Adrenal gland (tissue), 12 donors: Measurements from ENCODE around the gene NOD2. TPM values are rescaled to one million over a fixed set of nuclear protein-coding genes. Genes with fewer than 3 reads are reported as not detected.

Experiments used
- DNase-seq, 7 donors: peaks; one replicate each; pipeline ENCODE4 v3.0.0-alpha.2; 2019 to 2020
- H3K27ac ChIP-seq, 5 donors: fragments of 200-600 bp; sonication (generic) in 4 of 5; 1 replicate in 3 of 5; 2 replicates in 2 of 5; pipeline versions ENCODE4 v1.5.1 to v1.8.0; 2016 to 2020; ENCODE audit warnings: mild to moderate bottlenecking in 1 of 5
- H3K27me3 ChIP-seq: fragments of 200-600 bp; 2 replicates; pipeline ENCODE4 v1.8.0; 2021
- H3K36me3 ChIP-seq, 2 donors: fragments of 200-600 bp; replicated peaks in 1 of 2; 1 replicate in 1 of 2; 2 replicates in 1 of 2; pipeline versions ENCODE4 v1.5.1 to v1.8.0; 2018 to 2022
- H3K4me1 ChIP-seq, 2 donors: fragments of 200-600 bp; replicated peaks in 1 of 2; 1 replicate in 1 of 2; 2 replicates in 1 of 2; pipeline versions ENCODE4 v1.5.1 to v1.8.0; 2018 to 2021
- H3K4me3 ChIP-seq, 4 donors: fragments of 200-600 bp; sonication (generic) in 3 of 4; one replicate each; pipeline ENCODE4 v1.5.1; 2016 to 2018
- H3K9me3 ChIP-seq, 3 donors: fragments of 200-600 bp; sonication (generic) in 1 of 3; replicated peaks in 1 of 3; 1 replicate in 2 of 3; 2 replicates in 1 of 3; pipeline versions ENCODE4 v1.5.1 to v1.8.0; 2016 to 2021
- POLR2A ChIP-seq, 2 donors: fragments of 450-650 bp; IDR thresholded peaks; one replicate each; pipeline ENCODE4 v1.6.1; 2017; ENCODE audit warnings: antibody characterized with exemption in 2 of 2, mild to moderate bottlenecking in 2 of 2, moderate library complexity in 1 of 2
- WGBS, 4 donors: extraction: QIAGEN DNeasy Blood & Tissue Kit in 2 of 4; methylation state at CpG; one replicate each; pipeline versions ENCODE4 v1.1.5 to v1.1.7; 2013 to 2017; 5-methylcytosine and 5-hydroxymethylcytosine counted together
- intact Hi-C, 2 donors: fragments of 100-400 bp; cut with DNase I; formaldehyde crosslinking; loops; one replicate each; pipeline versions ENCODE4 v1.14.1 to v1.15.0; 2022 to 2023
- polyA plus RNA-seq, 3 donors: library from polyadenylated mRNA; stranded (reverse); fragments of 200-250 nt in 2 of 3; fragments of 350-450 nt in 1 of 3; fragmentation: Illumina TruSeq in 1 of 3; extraction: RNeasy Lipid Tissue Mini Kit (QIAGEN cat#74804) in 1 of 3; gene quantifications; one replicate each; pipeline ENCODE4 v1.2.3, GENCODE V29; 2013 to 2014
- total RNA-seq, 9 donors: library from RNA; depleted of rRNA in 4 of 9; stranded (reverse); fragments of >200 nt in 4 of 9; fragments of 120-200 nt in 1 of 9; fragmentation: NEBNext Ultra II Directional in 1 of 9; extraction: Animal tissue kit (Norgen Biotek cat#: 25700) in 1 of 9; gene quantifications; one replicate each; pipeline versions ENCODE4 v1.1.0 to v1.2.4, GENCODE V29; 2013 to 2023
- TF ChIP-seq, protein P1 (sequence below), 6 experiments: fragments of 450-650 bp in 4 of 6; fragments of 200-600 bp in 2 of 6; sonication (generic) in 1 of 6; IDR thresholded peaks; 1 replicate in 5 of 6; 2 replicates in 1 of 6; pipeline versions ENCODE4 v1.5.1 to v1.8.0; 2016 to 2021; ENCODE audit warnings: antibody characterized with exemption in 6 of 6, mild to moderate bottlenecking in 2 of 6, moderate library complexity in 1 of 6
- donor health status: healthy with polysubstance abuse.
- donor health status: Bipolar disorder and iron deficiency.
- donor health status: DM: yes; HTN: yes; CAD: no.
- donor health status: DM: no; HTN: no; CAD: no.
- donor health status: DM: no; HTN: no; CAD: no.
- donor health status: DM: yes; HTN: yes; CAD: no.

NOD2 gene
- total and polyA plus RNA-seq, 12 donors: 0.12 to 3.7 (median 1.1) TPM

DNA sequence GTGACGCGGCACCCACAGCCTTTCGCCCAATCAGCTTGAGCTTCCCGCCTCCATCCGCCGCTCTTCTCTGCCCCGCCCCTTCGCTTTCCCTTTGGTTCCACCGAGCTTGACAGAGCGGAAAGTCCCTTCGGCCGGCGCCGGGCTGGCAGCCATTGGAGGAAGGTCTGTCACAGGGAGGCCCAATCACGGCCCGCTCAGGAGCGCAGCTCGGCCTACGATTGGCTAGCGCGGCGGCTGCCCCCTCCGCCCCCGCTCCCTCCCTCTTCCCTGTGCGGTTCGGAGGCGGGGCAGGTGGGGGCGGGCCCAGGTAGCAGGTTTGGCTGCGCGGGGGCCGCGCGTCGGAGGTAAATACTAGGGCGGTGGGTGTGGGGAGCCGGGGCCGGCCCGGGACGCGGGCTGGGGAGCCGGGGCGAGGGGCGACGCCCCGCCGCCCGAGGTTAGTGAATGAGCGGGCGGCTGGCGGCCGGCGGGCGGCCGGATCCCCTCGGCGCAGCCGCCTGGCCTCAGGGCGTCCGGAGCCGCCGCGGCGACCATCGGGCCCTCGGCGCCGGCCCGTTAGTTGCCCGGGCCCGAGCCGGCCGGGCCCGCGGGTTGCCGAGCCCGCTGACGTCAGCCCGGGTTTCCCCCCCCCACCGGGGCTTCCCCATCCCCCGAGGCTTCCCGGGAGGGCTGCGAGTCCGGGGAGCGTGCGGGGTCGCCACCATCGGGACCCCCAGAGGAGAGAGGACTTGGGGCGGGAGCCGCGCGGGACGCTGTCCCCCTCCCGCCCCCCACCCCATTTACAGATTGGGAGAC is 48.6 kb downstream of the NOD2 start, which contains the start of gene CYLD:
CYLD (plus strand) TSS at position 306 of the 795 bp plus-strand sequence. CDS start 7,613 bp downstream, outside the sequence.
- intact Hi-C loops: no loop called here
- Histone ChIP-seq H3K4me3 (peak within 1 kb of the TSS; percentile 81 to 92 (median 84)), H3K27me3 (no peaks in the 10 kb centered on the region), H3K27ac (peak within 1 kb of the TSS; percentile 66 to 98 (median 93)), H3K36me3 (no peaks in the 10 kb centered on the region), H3K9me3 (no peaks in the 10 kb centered on the region), H3K4me1 (peaks cover 18 to 41% of the 10 kb centered on the region in 2 donors)
- peak; percentile 100 for DNase-seq
- WGBS, 4 donors: 0 to 1% (median 0%) methylated on average over 1 to 93 of the region's 93 CpGs
- TF ChIP-seq POLR2A (IDR thresholded peaks at IDR 0.05): peak; percentile 68 to 86
- TF ChIP-seq, protein P1, sequence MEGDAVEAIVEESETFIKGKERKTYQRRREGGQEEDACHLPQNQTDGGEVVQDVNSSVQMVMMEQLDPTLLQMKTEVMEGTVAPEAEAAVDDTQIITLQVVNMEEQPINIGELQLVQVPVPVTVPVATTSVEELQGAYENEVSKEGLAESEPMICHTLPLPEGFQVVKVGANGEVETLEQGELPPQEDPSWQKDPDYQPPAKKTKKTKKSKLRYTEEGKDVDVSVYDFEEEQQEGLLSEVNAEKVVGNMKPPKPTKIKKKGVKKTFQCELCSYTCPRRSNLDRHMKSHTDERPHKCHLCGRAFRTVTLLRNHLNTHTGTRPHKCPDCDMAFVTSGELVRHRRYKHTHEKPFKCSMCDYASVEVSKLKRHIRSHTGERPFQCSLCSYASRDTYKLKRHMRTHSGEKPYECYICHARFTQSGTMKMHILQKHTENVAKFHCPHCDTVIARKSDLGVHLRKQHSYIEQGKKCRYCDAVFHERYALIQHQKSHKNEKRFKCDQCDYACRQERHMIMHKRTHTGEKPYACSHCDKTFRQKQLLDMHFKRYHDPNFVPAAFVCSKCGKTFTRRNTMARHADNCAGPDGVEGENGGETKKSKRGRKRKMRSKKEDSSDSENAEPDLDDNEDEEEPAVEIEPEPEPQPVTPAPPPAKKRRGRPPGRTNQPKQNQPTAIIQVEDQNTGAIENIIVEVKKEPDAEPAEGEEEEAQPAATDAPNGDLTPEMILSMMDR (IDR thresholded peaks at IDR 0.05): no peak

DNA sequence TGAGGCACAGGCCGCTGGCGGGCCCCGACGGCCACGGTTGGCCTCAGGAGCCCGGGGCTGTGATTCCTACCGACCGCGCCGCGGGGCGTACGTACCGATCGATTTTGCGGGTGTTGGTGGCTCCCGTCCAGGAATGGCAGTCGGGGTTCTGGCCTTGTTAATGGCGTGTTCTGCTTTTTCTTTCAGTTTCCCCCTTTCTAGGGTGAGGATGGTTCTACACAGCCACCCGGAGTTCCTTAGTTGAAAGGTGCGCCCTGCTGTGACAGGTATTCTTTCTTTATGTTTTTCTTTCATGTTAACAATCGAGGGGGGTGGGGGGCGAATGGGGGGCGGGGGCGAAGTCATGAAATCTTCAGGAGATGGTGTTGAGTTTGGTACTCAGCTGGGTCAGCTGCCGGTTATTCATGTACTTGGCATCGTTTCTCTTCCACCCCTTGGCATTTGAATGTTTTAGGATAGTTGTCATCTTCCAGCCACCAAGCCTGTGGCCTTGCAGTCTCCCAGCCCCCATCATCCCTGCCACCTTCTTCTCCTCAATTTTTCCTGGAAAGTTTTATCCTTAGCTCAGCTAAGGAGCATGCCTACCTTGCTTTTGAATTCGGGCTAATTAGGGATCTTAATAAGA is 49.3 kb downstream of the NOD2 start:
- TF ChIP-seq, protein P1 (IDR thresholded peaks at IDR 0.05): no peak
- no peak for TF ChIP-seq POLR2A (IDR thresholded peaks at IDR 0.05)
- H3K27ac ChIP-seq: peak overlapping the region; percentile 66 to 98 (median 93)
- peaks cover 18 to 47% of the 10 kb centered on the region in 2 donors for H3K4me1 ChIP-seq
- no peaks in the 10 kb centered on the region for H3K9me3 ChIP-seq
- no peaks in the 10 kb centered on the region for H3K36me3 ChIP-seq
- H3K27me3 ChIP-seq: no peaks in the 10 kb centered on the region
- H3K4me3 ChIP-seq: peak overlapping the region; percentile 81 to 92 (median 84)
- peak; percentile 56 to 73 (median 67) for DNase-seq
- 0 to 1% (median 1%) methylated on average over 10 to 28 of the region's 28 CpGs for WGBS, 4 donors
- intact Hi-C loops: no loop called here

DNA sequence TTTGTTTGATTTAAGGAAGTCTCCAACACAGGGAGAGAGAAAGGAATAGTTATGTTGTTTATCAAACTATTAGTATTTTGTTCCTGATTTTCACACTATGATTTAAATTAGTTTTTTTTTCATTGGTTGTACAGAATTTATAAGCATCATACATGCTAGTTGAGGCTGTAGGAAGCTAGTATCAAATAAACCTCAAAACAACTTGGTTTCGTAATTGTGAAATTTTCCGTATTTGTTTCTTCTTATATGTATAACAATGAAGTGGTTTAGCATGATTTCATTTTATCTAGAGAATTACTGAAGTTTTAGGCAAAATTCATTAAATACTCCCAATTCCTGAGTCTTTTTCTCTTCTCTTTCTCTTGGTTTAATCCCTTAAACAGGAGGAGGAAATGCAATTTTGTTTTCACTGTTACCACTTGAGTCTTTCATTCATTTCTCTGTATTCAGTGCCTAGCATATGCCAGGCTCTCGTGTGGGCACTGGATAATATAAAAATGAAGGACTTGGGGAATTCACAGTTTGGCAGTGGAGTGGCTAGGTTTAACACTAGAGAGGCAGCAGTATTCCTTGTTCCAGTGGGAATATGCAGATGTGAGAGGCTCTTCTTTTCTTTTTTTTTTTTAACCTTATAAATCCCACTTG is 50.3 kb downstream of the NOD2 start:
- WGBS, 4 donors: 63 to 72% (median 71%) methylated on average over 3 of the region's 3 CpGs

More for the DNA sequence above, 50.3 kb downstream of the NOD2 start:
- Histone ChIP-seq H3K4me3 (peak overlapping the region in 1 of 4 donors; percentile 84), H3K4me1 (peaks cover 18 to 52% of the 10 kb centered on the region in 2 donors), H3K27ac (peak overlapping the region in 3 of 5 donors; percentile 93 to 98 (median 95)), H3K9me3 (no peaks in the 10 kb centered on the region), H3K27me3 (no peaks in the 10 kb centered on the region), H3K36me3 (no peaks in the 10 kb centered on the region)
- intact Hi-C loops: no loop called here
- no peak for TF ChIP-seq POLR2A (IDR thresholded peaks at IDR 0.05)
- TF ChIP-seq, protein P1 (IDR thresholded peaks at IDR 0.05): no peak
- DNase-seq: no peak
